ENCODE data around the gene CYB561A3.

CYB561A3 gene

DNA sequence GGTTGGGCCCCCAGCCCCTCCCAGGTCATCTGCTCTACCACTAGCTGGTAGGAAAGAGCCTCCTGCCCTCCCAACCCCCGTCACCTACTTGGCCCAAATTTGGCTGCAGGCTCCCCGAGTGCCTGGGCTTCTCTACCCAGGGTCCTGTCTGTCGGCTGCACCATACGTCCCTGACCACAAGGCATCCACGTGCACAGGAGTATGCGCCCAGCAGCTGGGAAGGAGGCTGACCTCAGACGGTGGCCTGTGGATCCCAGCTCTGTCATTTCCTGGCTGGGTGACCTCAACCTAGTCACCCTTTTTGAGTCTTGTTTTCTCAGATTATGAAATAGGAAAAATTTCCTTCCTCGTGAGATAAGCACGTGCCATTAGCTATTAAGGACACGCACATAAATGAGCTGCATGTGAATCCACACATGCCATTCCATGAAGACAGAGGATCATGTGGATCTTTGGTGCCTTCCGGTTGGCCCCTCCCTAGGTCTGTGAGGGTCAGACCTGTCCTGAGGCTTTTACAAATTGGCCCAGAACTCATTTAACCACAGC lies 13.7 kb downstream of the CYB561A3 start:
- DNase-seq (ENCODE audit: low read depth): peak; percentile 41
- TF ChIP-seq CTCF (conservative IDR thresholded peaks at IDR 0.05; ENCODE audit: control insufficient read depth, insufficient read depth, low read depth, low read length): no peak
- H3K4me3 ChIP-seq (ENCODE audit: control insufficient read depth, low read depth, low read length): no peak overlapping the region

DNA sequence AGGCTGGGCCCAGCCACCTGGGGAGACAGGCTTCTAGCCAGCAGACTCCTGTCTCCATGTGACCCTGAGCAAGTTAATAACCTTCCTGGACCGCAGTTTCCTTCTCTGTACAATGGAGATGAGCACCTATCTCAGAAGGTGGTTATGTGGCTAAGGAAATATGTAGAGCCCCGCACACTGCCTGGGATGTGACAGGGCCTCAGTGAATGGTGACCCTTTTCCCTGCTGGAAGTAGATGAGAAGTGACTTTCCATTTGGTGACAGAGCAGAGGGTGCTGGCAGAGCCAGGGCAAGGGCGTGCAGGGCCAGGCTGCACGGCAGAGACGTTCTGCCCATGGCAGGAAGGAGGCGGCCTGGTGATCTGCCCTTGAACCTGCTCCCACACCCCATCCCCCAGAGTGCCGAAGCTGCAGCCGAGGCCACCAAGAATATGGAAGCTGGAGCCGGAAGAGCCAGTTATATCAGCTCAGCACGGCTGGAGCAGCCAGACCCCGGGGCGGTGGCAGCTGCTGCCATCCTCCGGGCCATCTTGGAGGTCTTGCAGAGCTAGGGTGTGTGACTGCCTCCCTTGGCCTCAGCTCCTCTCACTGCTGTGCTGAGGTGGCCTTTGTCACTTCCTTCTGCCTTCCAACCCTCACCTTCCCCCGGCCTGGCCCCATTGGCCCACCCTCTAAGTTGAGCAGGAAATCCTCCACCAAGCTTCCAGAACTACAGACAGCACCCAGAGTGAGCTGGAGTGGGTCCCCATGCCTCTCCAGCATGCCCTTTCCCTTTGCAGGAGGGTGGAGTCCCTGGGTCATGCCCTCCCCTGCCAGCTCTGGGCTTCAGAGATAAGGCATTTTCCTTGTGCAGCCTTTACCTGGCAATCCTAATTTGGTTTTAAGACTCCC lies 15.5 kb downstream of the CYB561A3 start:
- no peak overlapping the region for H3K4me3 ChIP-seq (ENCODE audit: control insufficient read depth, low read depth, low read length)
- TF ChIP-seq CTCF (conservative IDR thresholded peaks at IDR 0.05; ENCODE audit: control insufficient read depth, insufficient read depth, low read depth, low read length): no peak
- no peak for DNase-seq (ENCODE audit: low read depth)

DNA sequence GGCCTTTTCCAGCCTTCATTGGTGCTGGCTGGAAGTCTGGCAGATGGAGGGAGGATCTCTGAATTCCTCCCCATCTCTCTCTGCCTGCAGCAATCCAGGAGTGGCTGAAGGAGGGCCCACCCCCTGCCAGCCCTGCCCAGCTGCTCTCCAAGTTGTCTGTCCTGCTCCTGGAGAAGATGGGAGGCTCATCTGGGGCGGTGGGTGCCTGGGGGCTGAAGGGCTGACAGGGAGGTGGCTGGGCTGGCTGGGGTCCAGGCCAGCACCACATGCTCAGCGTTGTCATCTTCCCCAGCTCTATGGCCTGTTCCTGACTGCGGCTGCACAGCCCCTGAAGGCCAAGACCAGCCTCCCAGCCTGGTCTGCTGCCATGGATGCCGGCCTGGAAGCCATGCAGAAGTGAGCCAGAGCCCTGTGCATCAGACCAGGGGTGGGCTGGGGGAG lies 16.5 kb downstream of the CYB561A3 start:
- DNase-seq (ENCODE audit: low read depth): no peak
- no peak for TF ChIP-seq CTCF (conservative IDR thresholded peaks at IDR 0.05; ENCODE audit: control insufficient read depth, insufficient read depth, low read depth, low read length)
- no peak overlapping the region for H3K4me3 ChIP-seq (ENCODE audit: control insufficient read depth, low read depth, low read length)

- no peak overlapping the region for H3K4me3 ChIP-seq (ENCODE audit: control insufficient read depth, low read depth, low read length)
- TF ChIP-seq CTCF (conservative IDR thresholded peaks at IDR 0.05; ENCODE audit: control insufficient read depth, insufficient read depth, low read depth, low read length): no peak
- no peak for DNase-seq (ENCODE audit: low read depth)
These were observed 17.6 kb downstream of the CYB561A3 start for GRCh38 chr11:61343792-61344745.

GRCh38 chr11:61342207-61342803 lies 19.4 kb downstream of the CYB561A3 start:
- H3K4me3 ChIP-seq (ENCODE audit: control insufficient read depth, low read depth, low read length): no peak overlapping the region
- no peak for TF ChIP-seq CTCF (conservative IDR thresholded peaks at IDR 0.05; ENCODE audit: control insufficient read depth, insufficient read depth, low read depth, low read length)
- DNase-seq (ENCODE audit: low read depth): peak; percentile 46

- no peak overlapping the region for H3K4me3 ChIP-seq (ENCODE audit: control insufficient read depth, low read depth, low read length)
- TF ChIP-seq CTCF (conservative IDR thresholded peaks at IDR 0.05; ENCODE audit: control insufficient read depth, insufficient read depth, low read depth, low read length): no peak
- no peak for DNase-seq (ENCODE audit: low read depth)
These were observed 20.0 kb downstream of the CYB561A3 start for GRCh38 chr11:61341706-61342105.

Data from fibroblast of mammary gland (primary cell).